Aorta (tissue), 5 donors: ENCODE measurements around the gene ONECUT1. TPM values are rescaled to one million over a fixed set of nuclear protein-coding genes. Genes with fewer than 3 reads are reported as not detected.

ENCODE experiments used
- ATAC-seq: fragments of 200-7000 bp; cut with Tn5 transposase; one replicate; pipeline ENCODE4 v1.9.1; 2022; ENCODE audit warnings: moderate library complexity; ENCODE audit not compliant: low FRiP score
- DNase-seq, 2 donors: peaks; one replicate each; pipeline ENCODE4 v3.0.0-alpha.2; 2020
- H3K27ac ChIP-seq, 2 donors: one replicate each; pipeline ENCODE4 v1.5.1; 2013; ENCODE audit warnings: low read length in 2 of 2, mild to moderate bottlenecking in 2 of 2, moderate library complexity in 2 of 2, control low read depth in 1 of 2, inconsistent platforms in 1 of 2, low read depth in 1 of 2
- H3K27me3 ChIP-seq, 2 donors: one replicate each; pipeline ENCODE4 v1.6.1; 2013; ENCODE audit warnings: control low read depth in 1 of 2, low read length in 1 of 2, mild to moderate bottlenecking in 1 of 2, moderate library complexity in 1 of 2; ENCODE audit not compliant: insufficient read depth in 2 of 2, control insufficient read depth in 1 of 2
- H3K36me3 ChIP-seq, 2 donors: one replicate each; pipeline ENCODE4 v1.6.1; 2013; ENCODE audit warnings: control low read depth in 1 of 2, low read length in 1 of 2, mild to moderate bottlenecking in 1 of 2; ENCODE audit not compliant: insufficient read depth in 2 of 2, control insufficient read depth in 1 of 2
- H3K4me1 ChIP-seq, 2 donors: one replicate each; pipeline ENCODE4 v1.6.1; 2013; ENCODE audit warnings: low read length in 2 of 2, control low read depth in 1 of 2, mild to moderate bottlenecking in 1 of 2, moderate library complexity in 1 of 2; ENCODE audit not compliant: insufficient read depth in 2 of 2, control insufficient read depth in 1 of 2
- H3K4me3 ChIP-seq, 2 donors: one replicate each; pipeline ENCODE4 v1.5.1; 2013; ENCODE audit warnings: low read length in 2 of 2, control low read depth in 1 of 2, mild to moderate bottlenecking in 1 of 2
- H3K9me3 ChIP-seq: one replicate; pipeline ENCODE4 v1.6.1; 2013; ENCODE audit warnings: mild to moderate bottlenecking, low read length; ENCODE audit not compliant: control insufficient read depth
- WGBS, 2 donors: extraction: QIAGEN DNeasy Blood & Tissue Kit; methylation state at CpG; one replicate each; pipeline ENCODE4 v1.1.7; 2013; 5-methylcytosine and 5-hydroxymethylcytosine counted together
- intact Hi-C, 2 donors: fragments of 100-400 bp; cut with DNase I; formaldehyde crosslinking; loops; one replicate each; pipeline versions ENCODE4 v1.14.2 to v1.15.0; 2022
- polyA plus RNA-seq, 2 donors: library from polyadenylated mRNA; stranded (reverse); fragments of 200-250 nt; gene quantifications; one replicate each; pipeline ENCODE4 v1.2.3, GENCODE V29; 2013
- total RNA-seq, 2 donors: library from RNA; stranded (reverse); fragmentation: NEBNext Ultra II Directional; extraction: Animal tissue kit (Norgen Biotek cat#: 25700); gene quantifications; one replicate each; pipeline ENCODE4 v1.2.1, GENCODE V29; 2021
- donor health status: healthy with polysubstance abuse.
- donor health status: Bipolar disorder and iron deficiency.
- donor health status: DM: no; HTN: no; CAD: no.
- donor health status: DM: no; HTN: no; CAD: no.
- donor health status: DM: yes; HTN: yes; CAD: no.

ONECUT1 gene
- total and polyA plus RNA-seq, 4 donors = not detected

GRCh38 chr15:52785672-52786406 lies 4.3 kb downstream of the ONECUT1 start:
- ATAC-seq = no peak
- WGBS, 2 donors = 6 to 7% methylated on average over 27 of the region's 27 CpGs
- no peak for DNase-seq
- no peaks in the 10 kb centered on the region for H3K9me3 ChIP-seq
- intact Hi-C loops = loop anchor here in 1 of 2 donors (10.0 kb wide), 1 partner anchor 409 kb away; no protein-coding TSS in a partner anchor
- H3K4me1 ChIP-seq = no peaks in the 10 kb centered on the region
- no peaks in the 10 kb centered on the region for H3K36me3 ChIP-seq
- no peaks in the 10 kb centered on the region for H3K27me3 ChIP-seq
- no peak overlapping the region for H3K4me3 ChIP-seq
- no peak overlapping the region for H3K27ac ChIP-seq

- intact Hi-C loops = loop anchor here (5.0 to 10.0 kb wide), 2 partner anchors 410 to 412 kb away; no protein-coding TSS in a partner anchor
- Histone ChIP-seq H3K27me3 (no peaks in the 10 kb centered on the region), H3K27ac (no peak overlapping the region), H3K36me3 (no peaks in the 10 kb centered on the region), H3K4me1 (no peaks in the 10 kb centered on the region), H3K9me3 (no peaks in the 10 kb centered on the region), H3K4me3 (no peak overlapping the region)
- 2% methylated on average over 61 to 64 of the region's 64 CpGs for WGBS, 2 donors
- ATAC-seq (no peak), DNase-seq (no peak)
These were observed 5.1 kb downstream of the ONECUT1 start for GRCh38 chr15:52784799-52785671.

- no peaks in the 10 kb centered on the region for H3K4me1 ChIP-seq
- peak in 1 of 2 donors; percentile 73 for DNase-seq
- intact Hi-C loops = loop anchor here (5.0 to 10.0 kb wide), 2 partner anchors 411 to 413 kb away; no protein-coding TSS in a partner anchor
These were observed 6.0 kb downstream of the ONECUT1 start for GRCh38 chr15:52783929-52784798.

GRCh38 chr15:52783191-52783829 lies 6.8 kb downstream of the ONECUT1 start:
- DNase-seq (peak in 1 of 2 donors; percentile 55), ATAC-seq (peak; percentile 31)
- Histone ChIP-seq H3K4me1 (no peaks in the 10 kb centered on the region), H3K9me3 (no peaks in the 10 kb centered on the region), H3K36me3 (no peaks in the 10 kb centered on the region), H3K4me3 (no peak overlapping the region), H3K27me3 (no peaks in the 10 kb centered on the region), H3K27ac (no peak overlapping the region)
- intact Hi-C loops = loop anchor here (5.0 to 10.0 kb wide), 2 partner anchors 411 to 414 kb away; no protein-coding TSS in a partner anchor
- 11 to 13% methylated on average over 34 of the region's 34 CpGs for WGBS, 2 donors

More at GRCh38 chr15:52783929-52784798, 6.0 kb downstream of the ONECUT1 start:
- no peak for ATAC-seq
- 2 to 3% methylated on average over 57 of the region's 57 CpGs for WGBS, 2 donors
- Histone ChIP-seq H3K9me3 (no peaks in the 10 kb centered on the region), H3K27me3 (no peaks in the 10 kb centered on the region), H3K4me3 (no peak overlapping the region), H3K36me3 (no peaks in the 10 kb centered on the region), H3K27ac (no peak overlapping the region)

GRCh38 chr15:52782514-52782913 lies 7.6 kb downstream of the ONECUT1 start:
- H3K27ac ChIP-seq = no peak overlapping the region
- no peaks in the 10 kb centered on the region for H3K4me1 ChIP-seq
- no peaks in the 10 kb centered on the region for H3K9me3 ChIP-seq
- no peaks in the 10 kb centered on the region for H3K27me3 ChIP-seq
- no peak overlapping the region for H3K4me3 ChIP-seq
- no peaks in the 10 kb centered on the region for H3K36me3 ChIP-seq
- intact Hi-C loops = loop anchor here (5.0 to 10.0 kb wide), 2 partner anchors 412 to 415 kb away; no protein-coding TSS in a partner anchor
- no peak for ATAC-seq
- 48 to 61% methylated on average over 1 of the region's 1 CpG for WGBS, 2 donors
- DNase-seq = no peak

- intact Hi-C loops = loop anchor here (5.0 to 10.0 kb wide), 2 partner anchors 414 to 417 kb away; no protein-coding TSS in a partner anchor
- no peaks in the 10 kb centered on the region for H3K27me3 ChIP-seq
- peak in 1 of 2 donors; percentile 58 for DNase-seq
These were observed 9.8 kb downstream of the ONECUT1 start for GRCh38 chr15:52780172-52780980.

GRCh38 chr15:52778457-52778856 lies 11.7 kb downstream of the ONECUT1 start:
- WGBS, 2 donors = 28 to 53% methylated on average over 1 of the region's 1 CpG
- no peaks in the 10 kb centered on the region for H3K9me3 ChIP-seq
- intact Hi-C loops = no loop called here
- no peak overlapping the region for H3K27ac ChIP-seq
- no peaks in the 10 kb centered on the region for H3K4me1 ChIP-seq
- DNase-seq = no peak
- H3K4me3 ChIP-seq = no peak overlapping the region
- no peak for ATAC-seq
- H3K36me3 ChIP-seq = no peaks in the 10 kb centered on the region
- no peaks in the 10 kb centered on the region for H3K27me3 ChIP-seq

More at GRCh38 chr15:52780172-52780980, 9.8 kb downstream of the ONECUT1 start:
- H3K27ac ChIP-seq = no peak overlapping the region
- no peak for ATAC-seq
- no peaks in the 10 kb centered on the region for H3K9me3 ChIP-seq
- no peaks in the 10 kb centered on the region for H3K4me1 ChIP-seq
- no peaks in the 10 kb centered on the region for H3K36me3 ChIP-seq
- peak overlapping the region in 1 of 2 donors; percentile 34 for H3K4me3 ChIP-seq
- 7% methylated on average over 18 of the region's 18 CpGs for WGBS, 2 donors
